Small intestine (tissue), 7 donors: Measurements from ENCODE around the gene MSANTD1. TPM values are rescaled to one million over a fixed set of nuclear protein-coding genes. Genes with fewer than 3 reads are reported as not detected.

Experiments used
- DNase-seq, 2 donors: peaks; one replicate each; pipeline versions ENCODE4 v3.0.0 to v3.0.0-alpha.2; 2013
- FAIRE-seq: peaks from 2 replicates; lab custom pipeline; 2012; peaks lifted over from hg19 to GRCh38; lab: Jason Lieb, UNC
- H3K27ac ChIP-seq, 3 donors: one replicate each; pipeline ENCODE4 v1.5.1; 2013; ENCODE audit warnings: low read length in 2 of 3, mild to moderate bottlenecking in 2 of 3, control low read depth in 1 of 3, inconsistent platforms in 1 of 3, low read depth in 1 of 3, moderate library complexity in 1 of 3
- H3K27me3 ChIP-seq, 3 donors: one replicate each; pipeline ENCODE4 v1.6.1; 2013; ENCODE audit warnings: low read length in 3 of 3, inconsistent platforms in 1 of 3; ENCODE audit not compliant: control insufficient read depth in 3 of 3, insufficient read depth in 3 of 3
- H3K36me3 ChIP-seq, 3 donors: one replicate each; pipeline ENCODE4 v1.6.1; 2013; ENCODE audit warnings: low read length in 3 of 3, inconsistent platforms in 1 of 3, low read depth in 1 of 3, mild to moderate bottlenecking in 1 of 3, moderate library complexity in 1 of 3; ENCODE audit not compliant: control insufficient read depth in 3 of 3, insufficient read depth in 2 of 3
- H3K4me1 ChIP-seq, 3 donors: one replicate each; pipeline ENCODE4 v1.6.1; 2013; ENCODE audit warnings: low read length in 2 of 3, inconsistent platforms in 1 of 3, low read depth in 1 of 3, mild to moderate bottlenecking in 1 of 3, moderate library complexity in 1 of 3; ENCODE audit not compliant: control insufficient read depth in 3 of 3, insufficient read depth in 2 of 3
- H3K4me3 ChIP-seq, 3 donors: one replicate each; pipeline ENCODE4 v1.5.1; 2013; ENCODE audit warnings: low read length in 3 of 3, control low read depth in 1 of 3, inconsistent platforms in 1 of 3, low read depth in 1 of 3, mild to moderate bottlenecking in 1 of 3, moderate library complexity in 1 of 3
- H3K9me3 ChIP-seq, 2 donors: one replicate each; pipeline ENCODE4 v1.6.1; 2013; ENCODE audit warnings: low read depth in 1 of 2, low read length in 1 of 2; ENCODE audit not compliant: control insufficient read depth in 2 of 2, insufficient read depth in 1 of 2
- WGBS, 3 donors: extraction: QIAGEN DNeasy Blood & Tissue Kit; methylation state at CpG; one replicate each; pipeline ENCODE4 v1.1.7; 2013; 5-methylcytosine and 5-hydroxymethylcytosine counted together
- polyA plus RNA-seq, 4 donors: library from polyadenylated mRNA; stranded (reverse) in 3 of 4; unstranded in 1 of 4; fragments of 200-250 nt in 3 of 4; fragments of 120-200 nt in 1 of 4; gene quantifications; one replicate each; pipeline versions ENCODE4 v1.2.1 to v1.2.3, GENCODE V29; 2013
- donor health status: healthy with polysubstance abuse.
- donor health status: control.
- donor health status: control.
- donor health status: Bipolar disorder and iron deficiency.
- donor health status: healthy.

The MSANTD1 gene
- polyA plus RNA-seq, 4 donors = 0.27 to 0.45 (median 0.29) TPM

DNA sequence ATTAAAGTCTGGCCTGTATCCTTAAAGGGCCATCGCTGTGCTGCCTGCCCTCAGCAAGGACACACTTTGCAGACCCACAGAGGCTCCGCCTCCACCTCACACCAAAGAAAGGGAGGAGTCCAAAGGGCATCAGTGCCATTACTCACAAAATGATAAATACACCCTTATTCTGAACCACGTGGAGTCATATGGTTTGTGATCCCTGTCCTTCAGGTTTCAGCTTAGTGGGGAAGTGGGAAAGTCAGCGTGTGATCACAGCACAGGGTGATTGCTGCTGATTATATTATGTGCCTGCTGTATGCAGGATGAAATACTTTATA lies 35.9 kb upstream of the MSANTD1 start:
- Histone ChIP-seq H3K9me3 (no peaks in the 10 kb centered on the region), H3K4me1 (no peaks in the 10 kb centered on the region), H3K27ac (no peak overlapping the region), H3K4me3 (no peak overlapping the region), H3K27me3 (no peaks in the 10 kb centered on the region), H3K36me3 (peaks cover 13 to 74% (median 33%) of the 10 kb centered on the region in 3 donors)
- no peak for FAIRE-seq
- DNase-seq = peak; percentile 57 to 75
- WGBS, 3 donors = 52 to 78% (median 64%) methylated on average over 4 of the region's 4 CpGs

GRCh38 chr4:3213661-3214250 lies 35.2 kb upstream of the MSANTD1 start:
- WGBS, 3 donors = 94 to 99% (median 95%) methylated on average over 15 of the region's 15 CpGs
- no peak overlapping the region for H3K27ac ChIP-seq
- H3K4me3 ChIP-seq = no peak overlapping the region
- DNase-seq (no peak), FAIRE-seq (no peak)
- H3K27me3 ChIP-seq = no peaks in the 10 kb centered on the region
- no peaks in the 10 kb centered on the region for H3K4me1 ChIP-seq
- no peaks in the 10 kb centered on the region for H3K9me3 ChIP-seq
- peaks cover 16 to 76% (median 35%) of the 10 kb centered on the region in 3 donors for H3K36me3 ChIP-seq

- DNase-seq (no peak), FAIRE-seq (no peak)
- H3K36me3 ChIP-seq = peaks cover 17 to 76% (median 34%) of the 10 kb centered on the region in 3 donors
- H3K27ac ChIP-seq = no peak overlapping the region
- H3K4me3 ChIP-seq = no peak overlapping the region
- 94 to 96% (median 94%) methylated on average over 12 of the region's 12 CpGs for WGBS, 3 donors
- no peaks in the 10 kb centered on the region for H3K9me3 ChIP-seq
- no peaks in the 10 kb centered on the region for H3K27me3 ChIP-seq
- no peaks in the 10 kb centered on the region for H3K4me1 ChIP-seq
Observed at GRCh38 chr4:3215256-3215655, 33.7 kb upstream of the MSANTD1 start.

- WGBS, 3 donors = 96 to 100% (median 98%) methylated on average over 4 of the region's 4 CpGs
- DNase-seq = no peak
- Histone ChIP-seq H3K27me3 (no peaks in the 10 kb centered on the region), H3K36me3 (peaks cover 17 to 75% (median 37%) of the 10 kb centered on the region in 3 donors), H3K27ac (no peak overlapping the region), H3K4me3 (no peak overlapping the region), H3K9me3 (no peaks in the 10 kb centered on the region), H3K4me1 (no peaks in the 10 kb centered on the region)
- no peak for FAIRE-seq
Observed at GRCh38 chr4:3215733-3216132, 33.2 kb upstream of the MSANTD1 start.

DNA sequence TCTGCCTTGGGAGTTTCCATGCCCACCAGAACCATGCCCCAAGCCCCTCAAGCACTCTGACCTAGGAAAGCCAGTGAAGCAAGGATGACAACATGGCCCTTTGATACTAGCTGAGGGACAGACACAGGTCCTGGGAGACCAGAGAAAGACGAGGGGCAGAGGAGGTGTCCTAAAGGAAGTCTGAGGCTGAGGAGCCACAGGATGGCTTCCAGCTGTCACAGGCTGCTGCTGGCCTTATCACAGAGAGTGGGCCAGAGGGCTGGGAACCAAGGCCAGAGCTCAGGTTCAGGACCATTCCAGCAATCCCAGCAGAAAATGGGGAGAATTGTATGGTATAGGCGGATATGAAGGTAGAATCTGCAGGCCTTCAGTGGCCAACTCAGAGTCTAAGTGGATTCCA lies 31.7 kb upstream of the MSANTD1 start:
- no peaks in the 10 kb centered on the region for H3K4me1 ChIP-seq
- no peaks in the 10 kb centered on the region for H3K27me3 ChIP-seq

DNA sequence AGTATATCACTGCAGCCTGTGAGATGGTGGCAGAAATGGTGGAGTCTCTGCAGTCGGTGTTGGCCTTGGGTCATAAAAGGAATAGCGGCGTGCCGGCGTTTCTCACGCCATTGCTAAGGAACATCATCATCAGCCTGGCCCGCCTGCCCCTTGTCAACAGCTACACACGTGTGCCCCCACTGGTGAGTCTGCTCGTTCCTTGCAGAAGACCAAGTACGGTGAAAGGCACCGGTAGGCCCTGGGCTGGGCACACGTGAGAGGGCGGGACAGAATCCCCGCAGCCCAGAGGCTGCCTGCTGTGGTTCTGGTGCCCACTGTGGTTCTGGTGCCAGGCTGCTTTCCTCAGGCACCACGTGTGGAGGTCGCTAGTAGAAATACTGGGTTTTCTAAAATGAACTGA lies 31.2 kb upstream of the MSANTD1 start:
- FAIRE-seq = no peak
- no peak for DNase-seq
- Histone ChIP-seq H3K36me3 (peaks cover 18 to 79% (median 36%) of the 10 kb centered on the region in 3 donors), H3K4me3 (no peak overlapping the region), H3K4me1 (no peaks in the 10 kb centered on the region), H3K27ac (no peak overlapping the region), H3K9me3 (no peaks in the 10 kb centered on the region), H3K27me3 (no peaks in the 10 kb centered on the region)
- WGBS, 3 donors = 95 to 97% (median 96%) methylated on average over 16 of the region's 16 CpGs

More for the DNA sequence above, 31.7 kb upstream of the MSANTD1 start:
- FAIRE-seq = no peak
- peaks cover 14 to 80% (median 41%) of the 10 kb centered on the region in 3 donors for H3K36me3 ChIP-seq
- no peak overlapping the region for H3K27ac ChIP-seq
- no peak overlapping the region for H3K4me3 ChIP-seq
- 86 to 92% (median 88%) methylated on average over 2 of the region's 2 CpGs for WGBS, 3 donors
- no peak for DNase-seq
- no peaks in the 10 kb centered on the region for H3K9me3 ChIP-seq

DNA sequence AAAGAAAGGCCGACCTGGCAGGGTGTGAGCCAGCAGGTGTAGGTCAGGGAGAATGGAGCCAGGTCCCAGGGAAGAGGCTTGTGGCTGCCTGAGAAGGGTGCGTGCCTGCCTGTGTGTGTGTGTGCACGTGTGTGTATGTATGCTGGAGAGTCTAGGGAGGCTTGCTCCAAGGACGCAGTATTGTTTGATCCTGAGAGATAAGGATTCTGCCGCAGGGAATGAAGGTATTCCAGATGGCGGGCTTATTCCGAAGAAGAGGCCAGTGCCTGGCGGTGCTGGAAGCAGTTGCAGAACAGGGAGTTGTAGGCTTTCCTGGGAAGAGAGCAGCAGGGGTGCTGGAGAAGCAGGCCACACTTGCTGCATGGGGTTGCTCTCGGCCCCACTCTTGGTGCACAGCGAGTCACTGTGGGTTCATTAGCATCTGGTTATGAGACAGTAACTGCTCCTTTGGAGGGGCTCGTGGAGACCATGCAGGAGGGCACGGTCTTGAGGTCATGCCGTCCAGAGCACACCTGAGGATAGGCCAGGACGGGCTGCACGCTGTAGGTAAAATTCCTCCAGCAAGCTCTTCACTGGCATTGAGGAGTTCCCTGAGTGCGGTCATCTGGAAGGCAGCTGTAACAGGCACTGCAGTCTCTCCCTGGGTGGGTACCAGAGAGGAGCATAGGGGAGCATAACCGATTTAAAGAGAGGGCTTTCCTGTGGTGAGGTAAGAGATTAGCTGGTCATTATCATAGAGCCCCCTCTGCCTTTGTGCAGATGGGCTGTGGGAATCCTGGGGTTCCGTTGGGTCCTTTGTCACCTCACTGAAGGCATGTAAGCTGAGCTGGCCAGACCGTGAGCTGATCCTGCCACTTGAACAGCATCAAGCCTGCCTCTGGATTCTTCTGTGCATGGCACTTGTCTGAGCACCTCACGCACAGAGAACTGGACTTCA lies 29.9 kb upstream of the MSANTD1 start:
- H3K27ac ChIP-seq = no peak overlapping the region
- H3K4me3 ChIP-seq = no peak overlapping the region
- DNase-seq = no peak
- H3K4me1 ChIP-seq = no peaks in the 10 kb centered on the region
- no peaks in the 10 kb centered on the region for H3K9me3 ChIP-seq
- H3K27me3 ChIP-seq = no peaks in the 10 kb centered on the region
- no peak for FAIRE-seq
- WGBS, 3 donors = 94 to 97% (median 95%) methylated on average over 20 of the region's 20 CpGs
- H3K36me3 ChIP-seq = peaks cover 29 to 79% (median 37%) of the 10 kb centered on the region in 3 donors

GRCh38 chr4:3219761-3220475 lies 29.0 kb upstream of the MSANTD1 start:
- FAIRE-seq (no peak), DNase-seq (no peak)
- Histone ChIP-seq H3K36me3 (peaks cover 32 to 87% (median 43%) of the 10 kb centered on the region in 3 donors), H3K27ac (no peak overlapping the region), H3K4me1 (no peaks in the 10 kb centered on the region), H3K9me3 (no peaks in the 10 kb centered on the region), H3K4me3 (no peak overlapping the region), H3K27me3 (no peaks in the 10 kb centered on the region)
- WGBS, 3 donors = 80 to 85% (median 83%) methylated on average over 9 of the region's 9 CpGs
